Vagina (tissue), 2 donors: Measurements from ENCODE around the gene ZBED3. TPM values are rescaled to one million over a fixed set of nuclear protein-coding genes. Genes with fewer than 3 reads are reported as not detected.
A peak's percentile ranks its signal among the peaks of the same experiment; 100 is the strongest.

Source experiments
- DNase-seq, 2 donors: peaks; one replicate each; pipeline ENCODE4 v3.0.0-alpha.2; 2017; ENCODE audit errors: extremely low spot score in 2 of 2
- H3K27ac ChIP-seq: fragments of 200-600 bp; sonication (generic); one replicate; pipeline ENCODE4 v1.5.1; 2019
- H3K27me3 ChIP-seq: fragments of 200-600 bp; sonication (generic); one replicate; pipeline ENCODE4 v1.5.1; 2019
- H3K36me3 ChIP-seq, 2 donors: fragments of 200-600 bp; sonication (generic); one replicate each; pipeline ENCODE4 v1.5.1; 2017 to 2019
- H3K4me1 ChIP-seq: fragments of 200-600 bp; sonication (generic); one replicate; pipeline ENCODE4 v1.5.1; 2019
- H3K4me3 ChIP-seq, 2 donors: fragments of 200-600 bp; sonication (generic); 1 replicate in 1 of 2; 2 replicates in 1 of 2; pipeline ENCODE4 v1.5.1; 2016 to 2019
- H3K9me3 ChIP-seq: fragments of 200-600 bp; sonication (generic); one replicate; pipeline ENCODE4 v1.5.1; 2019
- POLR2A ChIP-seq, 2 donors: fragments of 450-650 bp; IDR thresholded peaks; one replicate each; pipeline ENCODE4 v1.6.1; 2017; ENCODE audit warnings: antibody characterized with exemption in 2 of 2, mild to moderate bottlenecking in 2 of 2, moderate library complexity in 2 of 2
- POLR2AphosphoS5 ChIP-seq, 2 donors: sonication (generic); formaldehyde crosslinking; IDR thresholded peaks; one replicate each; pipeline ENCODE4 v1.9.0; 2017; ENCODE audit warnings: antibody characterized with exemption in 2 of 2, mild to moderate bottlenecking in 2 of 2, low read depth in 1 of 2; ENCODE audit not compliant: insufficient read depth in 1 of 2
- intact Hi-C: fragments of 100-400 bp; cut with DNase I; formaldehyde crosslinking; loops from one replicate; pipeline ENCODE4 v1.15.1; 2023
- total RNA-seq: library from RNA; depleted of rRNA; stranded (reverse); fragments of >200 nt; gene quantifications from one replicate; pipeline ENCODE4 v1.2.3, GENCODE V29; 2016
- TF ChIP-seq, protein P1 (sequence below), 3 experiments: fragments of 450-650 bp in 2 of 3; fragments of 200-600 bp in 1 of 3; sonication (generic) in 1 of 3; IDR thresholded peaks; one replicate each; pipeline ENCODE4 v1.5.1; 2017 to 2019; ENCODE audit warnings: antibody characterized with exemption in 3 of 3, mild to moderate bottlenecking in 2 of 3, moderate library complexity in 2 of 3

ZBED3 gene, protein sequence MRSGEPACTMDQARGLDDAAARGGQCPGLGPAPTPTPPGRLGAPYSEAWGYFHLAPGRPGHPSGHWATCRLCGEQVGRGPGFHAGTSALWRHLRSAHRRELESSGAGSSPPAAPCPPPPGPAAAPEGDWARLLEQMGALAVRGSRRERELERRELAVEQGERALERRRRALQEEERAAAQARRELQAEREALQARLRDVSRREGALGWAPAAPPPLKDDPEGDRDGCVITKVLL
- 9.1 TPM for total RNA-seq

DNA sequence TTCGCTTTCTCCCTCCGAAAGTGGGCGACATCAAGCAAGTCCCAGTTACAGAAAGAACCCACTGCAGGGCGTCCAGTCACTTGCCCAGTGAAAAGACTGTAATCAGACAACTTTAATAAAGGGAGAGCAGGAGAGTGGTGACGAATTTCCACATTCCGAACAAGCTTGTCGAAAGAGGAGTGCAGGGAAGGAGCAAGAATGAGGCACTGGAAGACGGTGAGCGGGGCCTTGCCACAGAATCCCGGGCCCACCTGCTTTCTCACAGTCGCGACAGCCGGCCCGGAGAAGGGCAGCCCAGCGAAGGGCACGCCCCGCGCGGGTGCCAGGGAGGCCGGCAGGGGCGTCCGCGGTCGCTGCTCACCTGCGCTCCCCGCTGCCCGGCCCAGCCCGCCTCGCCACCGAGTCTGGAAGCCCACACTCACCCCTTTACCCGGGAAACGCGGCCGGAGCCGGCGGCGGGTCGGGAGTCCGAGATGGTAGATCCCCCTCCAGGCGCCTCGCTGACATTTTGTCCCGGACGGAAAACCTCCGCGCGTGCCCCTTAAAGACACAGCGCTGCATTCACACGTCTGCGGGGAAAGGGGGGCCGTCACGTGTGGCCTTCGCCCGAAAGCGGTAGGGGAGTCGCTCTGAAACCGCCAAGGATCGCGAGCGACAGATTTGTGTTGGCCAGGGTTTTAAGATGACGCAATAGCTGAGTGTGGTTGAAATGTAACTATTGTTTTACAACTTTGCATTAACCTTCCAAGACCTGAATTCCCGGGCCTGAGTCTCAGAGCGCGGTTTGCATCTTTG is at the start of gene ZBED3:
TSS of gene ZBED3 (minus strand) at position 597 of the 795 bp plus-strand sequence. CDS start 9,407 bp downstream, outside the sequence.
- Histone ChIP-seq H3K27ac (peak within 1 kb of the TSS; percentile 83), H3K27me3 (no peaks in the 10 kb centered on the region), H3K36me3 (no peaks in the 10 kb centered on the region), H3K9me3 (no peaks in the 10 kb centered on the region), H3K4me3 (peak within 1 kb of the TSS; percentile 56 to 79), H3K4me1 (peaks cover 17% of the 10 kb centered on the region)
- intact Hi-C loops = loop anchor here (5.0 kb wide), 2 partner anchors 55 to 405 kb away; partner anchors contain the start of gene WDR41
- TF ChIP-seq POLR2A (IDR thresholded peaks at IDR 0.05) = no peak
- TF ChIP-seq, protein P1, sequence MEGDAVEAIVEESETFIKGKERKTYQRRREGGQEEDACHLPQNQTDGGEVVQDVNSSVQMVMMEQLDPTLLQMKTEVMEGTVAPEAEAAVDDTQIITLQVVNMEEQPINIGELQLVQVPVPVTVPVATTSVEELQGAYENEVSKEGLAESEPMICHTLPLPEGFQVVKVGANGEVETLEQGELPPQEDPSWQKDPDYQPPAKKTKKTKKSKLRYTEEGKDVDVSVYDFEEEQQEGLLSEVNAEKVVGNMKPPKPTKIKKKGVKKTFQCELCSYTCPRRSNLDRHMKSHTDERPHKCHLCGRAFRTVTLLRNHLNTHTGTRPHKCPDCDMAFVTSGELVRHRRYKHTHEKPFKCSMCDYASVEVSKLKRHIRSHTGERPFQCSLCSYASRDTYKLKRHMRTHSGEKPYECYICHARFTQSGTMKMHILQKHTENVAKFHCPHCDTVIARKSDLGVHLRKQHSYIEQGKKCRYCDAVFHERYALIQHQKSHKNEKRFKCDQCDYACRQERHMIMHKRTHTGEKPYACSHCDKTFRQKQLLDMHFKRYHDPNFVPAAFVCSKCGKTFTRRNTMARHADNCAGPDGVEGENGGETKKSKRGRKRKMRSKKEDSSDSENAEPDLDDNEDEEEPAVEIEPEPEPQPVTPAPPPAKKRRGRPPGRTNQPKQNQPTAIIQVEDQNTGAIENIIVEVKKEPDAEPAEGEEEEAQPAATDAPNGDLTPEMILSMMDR (IDR thresholded peaks at IDR 0.05) = no peak
- peak; percentile 40 to 79 for TF ChIP-seq POLR2AphosphoS5 (IDR thresholded peaks at IDR 0.05; ENCODE audit: insufficient read depth in 1 of 2, low read depth in 1 of 2)
- peak in 1 of 2 donors; percentile 92 for DNase-seq

DNA sequence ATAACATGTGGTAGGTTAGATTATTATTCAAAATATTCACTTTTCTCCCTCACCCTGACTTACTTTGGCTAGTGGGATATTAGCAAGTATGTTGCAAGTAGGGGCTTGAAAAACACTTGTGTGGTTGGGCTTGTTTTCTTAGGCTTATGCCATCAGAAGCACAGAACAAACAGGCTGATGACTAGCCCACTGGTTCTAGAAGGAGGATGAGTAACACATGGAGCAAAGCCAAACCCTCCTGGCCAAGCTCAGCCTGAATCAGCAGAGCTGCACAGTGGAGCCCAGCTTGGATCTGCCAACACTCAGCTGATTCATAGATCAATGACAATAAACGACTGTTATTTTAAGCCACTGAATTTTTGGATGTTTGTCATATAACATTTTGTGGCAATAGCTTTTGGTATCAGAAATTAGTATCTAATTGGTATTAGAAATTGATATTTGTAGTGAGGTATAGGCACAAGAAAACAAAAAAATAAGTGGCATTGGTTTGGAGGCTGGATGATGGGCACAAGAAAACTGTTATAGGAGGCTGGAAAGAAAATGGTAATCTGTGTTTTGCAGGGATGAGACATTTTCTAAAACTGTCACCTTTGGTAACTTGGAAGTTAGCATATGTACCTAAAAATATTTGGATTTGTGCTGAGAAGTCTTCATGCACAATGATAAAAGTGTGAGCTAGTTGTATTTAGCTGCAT is 46.1 kb upstream of the ZBED3 start:
- intact Hi-C loops = no loop called here
- no peak for TF ChIP-seq POLR2A (IDR thresholded peaks at IDR 0.05)
- TF ChIP-seq, protein P1 (IDR thresholded peaks at IDR 0.05) = no peak
- TF ChIP-seq POLR2AphosphoS5 (IDR thresholded peaks at IDR 0.05; ENCODE audit: insufficient read depth in 1 of 2, low read depth in 1 of 2) = peak in 1 of 2 donors; percentile 50
- Histone ChIP-seq H3K27me3 (no peaks in the 10 kb centered on the region), H3K36me3 (no peaks in the 10 kb centered on the region), H3K27ac (peak overlapping the region; percentile 13), H3K4me1 (peaks cover 18% of the 10 kb centered on the region), H3K4me3 (no peak overlapping the region), H3K9me3 (no peaks in the 10 kb centered on the region)
- no peak for DNase-seq

DNA sequence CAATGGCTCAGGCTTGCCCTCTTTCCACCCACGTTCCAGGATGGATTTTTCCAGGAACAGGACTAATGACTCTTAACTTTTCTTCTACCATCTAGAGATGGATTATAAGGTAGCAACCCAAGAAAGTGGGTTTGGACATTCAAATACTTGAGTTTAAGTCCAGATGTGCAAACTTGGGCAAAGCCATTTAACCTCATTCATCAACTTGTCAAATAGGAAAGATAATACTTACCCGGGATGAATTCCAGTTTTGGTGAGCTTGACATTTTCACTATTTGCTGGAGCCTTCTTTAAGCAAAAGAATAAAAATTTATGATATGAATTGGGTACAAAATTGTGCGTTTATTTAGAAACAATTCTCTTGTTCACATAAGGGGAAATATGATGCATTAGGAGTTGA is 44.3 kb upstream of the ZBED3 start:
- H3K4me1 ChIP-seq = peaks cover 18% of the 10 kb centered on the region
- no peaks in the 10 kb centered on the region for H3K27me3 ChIP-seq
- no peak overlapping the region for H3K4me3 ChIP-seq
- TF ChIP-seq POLR2A (IDR thresholded peaks at IDR 0.05) (no peak), POLR2AphosphoS5 (IDR thresholded peaks at IDR 0.05; ENCODE audit: insufficient read depth in 1 of 2, low read depth in 1 of 2) (no peak)
- TF ChIP-seq, protein P1 (IDR thresholded peaks at IDR 0.05) = no peak
- no peak overlapping the region for H3K27ac ChIP-seq
- no peak for DNase-seq
- no peaks in the 10 kb centered on the region for H3K36me3 ChIP-seq
- intact Hi-C loops = no loop called here
- H3K9me3 ChIP-seq = no peaks in the 10 kb centered on the region

DNA sequence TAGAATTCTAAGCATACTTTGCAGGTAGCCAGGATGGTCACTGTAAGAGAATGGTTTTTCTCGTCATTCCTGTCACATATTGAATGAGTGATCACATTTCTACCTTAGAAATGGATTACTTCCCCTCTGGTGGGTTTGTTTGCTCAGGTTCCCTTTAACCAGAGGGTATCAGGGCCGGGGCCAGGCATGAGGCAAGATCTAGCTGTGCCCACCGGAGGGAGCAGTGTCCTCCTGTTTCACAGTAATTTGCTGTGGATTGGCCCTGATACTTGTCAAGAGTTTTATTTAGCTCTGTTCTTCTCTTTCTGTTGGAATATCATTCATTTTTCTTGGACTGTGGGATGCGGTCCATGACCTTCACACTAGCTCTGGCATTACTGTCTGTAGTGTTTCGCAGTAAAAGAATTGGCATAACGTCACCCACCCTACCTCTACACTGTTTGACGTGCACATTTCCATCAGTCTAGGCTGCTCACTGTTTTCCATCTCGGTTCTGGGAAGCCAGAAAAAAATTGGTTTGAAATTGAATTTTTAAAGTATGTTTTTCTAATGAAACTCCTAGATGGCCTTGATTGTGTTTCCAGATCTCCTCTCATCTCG is 42.4 kb upstream of the ZBED3 start:
- Histone ChIP-seq H3K27me3 (no peaks in the 10 kb centered on the region), H3K27ac (no peak overlapping the region), H3K36me3 (no peaks in the 10 kb centered on the region), H3K9me3 (no peaks in the 10 kb centered on the region), H3K4me1 (peaks cover 18% of the 10 kb centered on the region), H3K4me3 (no peak overlapping the region)
- no peak for TF ChIP-seq POLR2A (IDR thresholded peaks at IDR 0.05)
- TF ChIP-seq, protein P1 (IDR thresholded peaks at IDR 0.05) = no peak
- no peak for TF ChIP-seq POLR2AphosphoS5 (IDR thresholded peaks at IDR 0.05; ENCODE audit: insufficient read depth in 1 of 2, low read depth in 1 of 2)
- DNase-seq = no peak
- intact Hi-C loops = no loop called here
